Measurements from ENCODE around the gene RNF223. TPM values are rescaled to one million over a fixed set of nuclear protein-coding genes. Genes with fewer than 3 reads are reported as not detected.

RNF223 gene
- 2.3 TPM in 1 of 2 replicates, not detected in the other for total RNA-seq

GRCh38 chr1:1073743-1074587 lies at the start of gene RNF223:
Gene RNF223 (minus strand): TSS chr1:1074306. CDS start chr1:1072566, 1,740 bp downstream.

GRCh38 chr1:1115786-1116700 lies 41.9 kb upstream of the RNF223 start, which contains the start of gene C1orf159:
Gene C1orf159 (minus strand): TSS chr1:1116089. CDS start chr1:1091543, 24,546 bp downstream.

Other genes with a start within 250 kb of the RNF223 start
- under 0.01 and 0.54 TPM in 2 replicates for gene SAMD11, start 150.4 kb downstream of the RNF223 start, total RNA-seq
- gene NOC2L, start 115.0 kb downstream of the RNF223 start, total RNA-seq: 38.5 and 77.4 TPM in 2 replicates
- gene KLHL17, start 113.7 kb downstream of the RNF223 start, total RNA-seq: 7.0 and 8.6 TPM in 2 replicates
- 4.3 and 5.4 TPM in 2 replicates for gene PLEKHN1, start 107.8 kb downstream of the RNF223 start, total RNA-seq
- gene PERM1, start 92.2 kb downstream of the RNF223 start, total RNA-seq: 0.39 TPM in 1 of 2 replicates, not detected in the other
- gene HES4, start 74.2 kb downstream of the RNF223 start, total RNA-seq: 3.9 and 8.8 TPM in 2 replicates
- gene ISG15, start 60.8 kb downstream of the RNF223 start, total RNA-seq: 14.5 and 42.5 TPM in 2 replicates
- gene AGRN, start 54.2 kb downstream of the RNF223 start, total RNA-seq: 149 and 219 TPM in 2 replicates
- gene C1orf159, start 41.8 kb upstream of the RNF223 start, total RNA-seq: 11.8 and 16.3 TPM in 2 replicates
- not detected in 2 replicates for gene TTLL10, start 99.6 kb upstream of the RNF223 start, total RNA-seq
- gene TNFRSF18, start 132.3 kb upstream of the RNF223 start, total RNA-seq: not detected in 2 replicates
- not detected in 2 replicates for gene TNFRSF4, start 139.8 kb upstream of the RNF223 start, total RNA-seq
- gene SDF4, start 157.7 kb upstream of the RNF223 start, total RNA-seq: 117 and 120 TPM in 2 replicates
- gene B3GALT6, start 157.9 kb upstream of the RNF223 start, total RNA-seq: 21.4 and 25.5 TPM in 2 replicates
- gene C1QTNF12, start 172.4 kb upstream of the RNF223 start, total RNA-seq: 0.79 and 1.7 TPM in 2 replicates
- 35.6 and 36.9 TPM in 2 replicates for gene UBE2J2, start 199.5 kb upstream of the RNF223 start, total RNA-seq
- 0.79 and 1.8 TPM in 2 replicates for gene SCNN1D, start 206.1 kb upstream of the RNF223 start, total RNA-seq
- 75.7 and 101 TPM in 2 replicates for gene ACAP3, start 233.6 kb upstream of the RNF223 start, total RNA-seq
- 42.4 and 62.1 TPM in 2 replicates for gene PUSL1, start 234.3 kb upstream of the RNF223 start, total RNA-seq